HG03558 (cell line): Measurements from ENCODE around the gene PDE1C.

ENCODE experiments used
- ATAC-seq: cut with Tn5 transposase; IDR thresholded peaks from one replicate; pipeline ENCODE4 v1.9.1; 2021; ENCODE audit warnings: moderate number of reproducible peaks; ENCODE audit not compliant: unreplicated experiment; ENCODE audit errors: extremely low read depth

PDE1C gene

GRCh38 chr7:31954500-31954899 is 115.7 kb downstream of the PDE1C start:
- no peak for ATAC-seq

- ATAC-seq: no peak
Measured at GRCh38 chr7:31953432-31953831, 116.8 kb downstream of the PDE1C start.

DNA sequence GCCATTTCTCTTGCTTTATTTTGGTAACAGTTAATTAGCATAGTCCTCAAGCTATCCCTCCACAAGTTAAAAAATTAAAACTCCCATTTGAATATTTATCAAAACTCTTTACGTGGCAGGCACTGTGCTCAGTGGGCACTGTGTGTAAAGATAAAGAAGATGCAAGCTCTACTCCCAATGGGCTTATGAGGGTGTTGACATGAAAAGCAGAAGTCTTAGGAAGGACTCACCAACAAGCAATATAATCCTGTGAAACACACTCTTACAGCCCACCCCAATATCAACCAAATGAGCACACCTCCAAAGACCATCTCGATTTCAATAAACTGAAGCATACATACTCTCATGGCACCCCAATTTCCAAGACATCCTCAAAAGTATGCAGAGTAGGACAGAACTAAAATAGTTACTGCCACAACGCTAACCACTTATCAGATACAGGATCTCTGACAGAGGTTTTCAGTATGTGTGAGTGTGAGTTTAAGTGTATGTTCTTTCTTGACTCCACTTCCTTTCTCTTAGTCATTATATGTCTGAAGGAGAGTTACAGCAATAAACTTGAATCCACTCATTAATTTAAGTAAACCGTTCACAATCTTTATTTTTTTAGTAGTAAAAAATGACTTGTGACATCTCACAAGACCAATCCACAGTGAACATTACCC is 120.0 kb downstream of the PDE1C start:
- no peak for ATAC-seq

GRCh38 chr7:31948029-31948428 is 122.2 kb downstream of the PDE1C start:
- ATAC-seq: no peak

DNA sequence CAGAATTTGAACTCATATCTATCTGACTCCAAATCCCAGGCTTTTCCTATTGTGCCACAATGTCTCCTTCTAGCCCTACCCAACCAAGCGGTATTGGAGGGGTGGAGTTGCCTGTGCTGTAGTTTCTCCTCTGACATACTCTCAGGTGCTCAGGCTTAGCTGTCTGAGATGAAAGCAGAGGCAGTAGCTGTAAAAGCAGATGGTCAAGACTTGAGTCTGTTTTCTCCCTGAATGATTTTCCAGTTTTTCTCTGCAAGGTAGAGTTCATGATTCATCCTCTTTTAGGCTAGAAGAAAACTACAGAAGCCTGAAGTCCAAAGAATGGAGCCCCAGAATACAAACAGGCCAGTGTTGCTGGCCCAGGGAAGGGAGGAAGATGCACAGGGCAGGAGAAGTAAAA is 130.0 kb downstream of the PDE1C start:
- no peak for ATAC-seq

DNA sequence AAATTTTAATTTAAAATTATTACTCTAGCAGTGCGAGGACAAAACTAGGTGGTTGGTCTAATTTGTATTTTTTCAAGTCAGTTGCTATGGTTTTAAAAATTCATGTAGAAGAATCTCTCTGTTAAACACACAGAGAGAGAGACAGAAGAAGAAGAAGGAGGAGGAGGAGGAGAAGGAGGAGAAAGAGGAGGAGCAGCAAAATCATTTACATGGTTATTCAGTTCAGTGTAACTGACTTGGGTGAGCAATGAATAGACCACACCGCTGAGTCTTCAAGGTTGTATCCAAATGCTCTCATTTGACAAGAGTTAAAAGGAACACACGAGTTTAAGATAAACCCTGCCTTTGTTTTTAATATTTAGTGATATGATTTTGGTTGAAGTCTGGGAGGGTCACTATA is 131.1 kb downstream of the PDE1C start:
- ATAC-seq: no peak

DNA sequence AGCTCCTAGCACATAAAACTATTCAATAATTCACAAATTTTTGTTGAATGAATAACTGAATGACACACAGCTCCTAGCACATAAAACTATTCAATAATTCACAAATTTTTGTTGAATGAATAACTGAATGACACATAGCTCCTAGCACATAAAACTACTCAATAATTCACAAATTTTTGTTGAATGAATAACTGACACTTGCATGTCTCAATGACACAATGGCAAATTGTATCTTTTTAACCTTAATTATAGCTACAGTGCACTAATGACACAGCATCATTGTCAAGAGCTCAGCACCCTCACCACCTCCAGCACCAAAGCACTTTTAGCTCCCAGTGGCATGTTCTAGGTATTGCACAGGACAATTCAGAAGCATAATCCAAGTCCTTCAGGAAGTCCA is 131.6 kb downstream of the PDE1C start:
- ATAC-seq: no peak

DNA sequence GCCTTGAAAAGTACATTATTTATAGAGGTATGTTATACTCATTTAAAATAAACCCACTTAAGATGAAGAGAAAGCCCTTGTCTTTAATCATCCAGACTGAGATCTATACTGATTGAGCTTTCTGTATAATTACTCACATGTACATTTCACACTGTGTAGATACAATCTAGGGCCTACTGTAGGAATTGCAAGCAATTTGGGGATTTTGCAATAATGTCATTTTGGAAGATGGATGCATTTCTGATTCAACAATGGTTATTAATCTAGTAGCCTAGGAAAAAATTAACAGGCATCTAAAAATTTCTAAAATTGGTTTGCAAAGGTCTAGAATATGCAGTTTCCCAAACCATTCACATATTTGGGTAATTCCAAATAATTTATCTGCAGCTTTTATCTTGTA is 132.2 kb downstream of the PDE1C start:
- ATAC-seq: no peak

DNA sequence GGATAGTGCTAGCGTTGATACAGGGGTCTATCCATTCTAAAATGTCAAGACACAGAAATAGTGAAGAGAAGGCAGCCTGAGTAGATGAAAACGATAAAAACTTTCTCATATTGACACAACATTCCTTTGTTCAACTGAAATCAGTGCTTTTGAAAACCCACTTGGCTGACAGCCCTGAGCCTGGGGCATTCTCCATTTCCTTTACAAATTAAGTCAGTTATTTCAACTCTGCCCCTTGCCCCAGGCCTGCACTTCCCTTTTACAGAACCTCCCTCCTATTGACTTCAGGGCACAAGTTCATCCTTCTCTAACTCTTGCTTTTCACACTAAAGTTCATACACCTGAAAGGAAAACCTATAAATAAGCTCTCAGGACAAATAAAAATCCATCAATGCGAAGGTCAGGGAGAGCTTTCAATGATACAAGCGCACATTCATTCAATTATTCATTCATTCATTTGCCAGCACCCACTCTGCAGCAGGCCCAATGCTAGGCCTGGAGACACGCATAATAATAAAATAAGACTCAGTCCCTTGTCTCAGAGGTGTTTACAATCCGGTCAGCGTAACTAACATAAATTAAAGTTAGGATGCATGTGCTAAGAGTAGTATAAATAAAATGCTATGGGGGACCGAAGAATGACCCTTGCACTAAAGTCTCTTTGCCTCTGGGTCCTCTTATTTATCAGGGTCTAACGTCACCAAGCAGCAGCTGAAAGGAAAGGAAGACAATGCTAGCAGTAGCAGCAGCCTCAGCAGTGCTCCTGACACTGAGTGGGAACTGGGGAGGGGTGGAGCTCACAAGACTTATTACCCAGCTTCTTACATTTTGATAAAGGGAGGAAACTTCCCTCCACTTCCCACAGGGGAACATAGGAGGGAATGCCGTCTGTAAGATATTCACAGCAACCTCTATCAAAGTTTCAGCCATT is 134.8 kb downstream of the PDE1C start:
- ATAC-seq: no peak

GRCh38 chr7:31934551-31934950 is 135.7 kb downstream of the PDE1C start:
- no peak for ATAC-seq

GRCh38 chr7:31933481-31933880 is 136.7 kb downstream of the PDE1C start:
- ATAC-seq: no peak

- ATAC-seq: no peak
Measured at GRCh38 chr7:31926991-31927584, 143.1 kb downstream of the PDE1C start.

- ATAC-seq: no peak
Measured at GRCh38 chr7:31925753-31926454, 144.3 kb downstream of the PDE1C start.

DNA sequence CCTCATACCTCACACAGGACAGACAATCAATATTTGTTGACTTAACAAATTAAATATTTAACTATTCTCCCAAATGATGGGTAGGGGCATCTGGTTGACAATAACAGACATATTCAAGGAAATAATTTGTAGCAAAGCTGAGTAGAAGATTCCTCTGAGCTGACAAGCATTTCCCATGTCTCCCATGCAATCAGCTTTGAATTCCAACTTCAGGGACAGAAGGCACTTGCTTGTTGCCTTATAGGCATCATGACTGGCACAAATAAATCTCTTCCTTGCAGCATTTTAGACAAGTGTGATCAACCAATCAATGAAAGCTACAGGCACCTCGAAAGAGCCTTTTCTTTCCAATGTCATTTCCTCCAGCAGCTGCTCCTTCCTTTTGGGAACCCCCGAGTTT is 146.0 kb downstream of the PDE1C start:
- no peak for ATAC-seq

GRCh38 chr7:31922848-31923247 is 147.4 kb downstream of the PDE1C start:
- ATAC-seq: no peak

- ATAC-seq: no peak
Measured at GRCh38 chr7:31921047-31921446, 149.2 kb downstream of the PDE1C start.

- ATAC-seq: no peak
Measured at GRCh38 chr7:31919678-31920369, 150.4 kb downstream of the PDE1C start.

DNA sequence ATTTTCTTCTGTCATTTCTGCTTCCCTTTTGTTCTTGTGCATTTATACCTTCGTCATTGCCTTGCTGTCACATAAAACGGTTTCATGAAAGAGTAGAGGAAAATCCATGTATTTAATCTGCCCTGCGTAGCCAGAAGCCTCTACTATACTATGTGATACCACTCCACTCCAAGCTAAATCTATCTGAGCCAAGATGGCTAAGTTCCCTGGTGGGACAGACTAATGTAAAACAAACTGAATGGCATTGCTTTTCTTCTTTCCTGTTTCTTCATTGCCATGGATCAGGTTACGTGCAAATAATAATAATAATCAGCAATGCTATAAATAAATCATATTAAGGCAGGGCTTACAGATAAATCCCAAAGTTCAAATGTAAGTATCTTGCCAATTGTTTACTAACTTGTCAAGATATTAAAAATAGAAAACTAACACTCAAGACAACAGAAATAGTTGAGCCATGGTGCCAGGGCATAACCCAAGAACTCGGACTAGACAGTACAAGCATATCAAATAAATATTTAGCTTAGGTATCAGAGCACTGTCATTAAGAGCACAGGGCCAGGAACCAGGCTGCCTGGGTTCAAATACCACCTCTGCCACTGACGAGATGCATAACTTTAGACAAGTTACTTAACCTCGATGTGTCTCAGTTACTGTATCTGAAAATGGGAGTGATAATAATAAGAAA is 151.4 kb downstream of the PDE1C start:
- no peak for ATAC-seq

GRCh38 chr7:31917256-31917655 is 153.0 kb downstream of the PDE1C start:
- ATAC-seq: no peak

DNA sequence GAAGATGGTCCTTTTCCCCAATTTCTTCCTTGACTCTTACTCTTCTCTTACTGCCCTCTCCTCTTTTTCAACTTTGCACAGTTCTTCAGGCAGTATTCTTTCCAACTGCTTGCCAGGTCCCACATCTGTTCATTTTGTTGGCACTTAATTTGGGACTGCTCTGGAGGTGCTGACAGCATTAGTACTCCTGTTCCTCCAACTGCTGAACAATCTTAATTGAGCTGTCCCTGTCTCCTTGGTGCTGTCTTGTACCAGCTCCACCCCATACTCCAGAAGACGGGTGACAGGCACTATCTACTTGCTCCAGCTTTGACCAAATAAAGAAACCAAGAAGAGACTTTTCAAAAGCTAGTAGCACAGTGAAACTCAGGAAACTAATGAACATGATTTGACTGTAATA is 160.0 kb downstream of the PDE1C start:
- no peak for ATAC-seq
